Pancreas (tissue), 10 donors: ENCODE results near the gene UBE2H. TPM values are rescaled to one million over a fixed set of nuclear protein-coding genes. Genes with fewer than 3 reads are reported as not detected.

ENCODE experiments used
- ATAC-seq, 4 donors: fragments of 200-7000 bp; cut with Tn5 transposase; one replicate each; pipeline versions ENCODE4 v1.8.0 to v1.9.1; 2020; ENCODE audit warnings: mild to moderate bottlenecking in 4 of 4, moderate library complexity in 4 of 4
- DNase-seq, 6 donors: peaks; one replicate each; pipeline ENCODE4 v3.0.0-alpha.2; 2020
- FAIRE-seq: peaks from 2 replicates; lab custom pipeline; 2012; peaks lifted over from hg19 to GRCh38; lab: Jason Lieb, UNC
- H3K27ac ChIP-seq, 4 donors: fragments of 200-600 bp; sonication (generic); 1 replicate in 3 of 4; 2 replicates in 1 of 4; pipeline versions ENCODE4 v1.5.0 to v1.8.0; 2020
- H3K27me3 ChIP-seq, 4 donors: fragments of 200-600 bp; one replicate each; pipeline ENCODE4 v1.8.0; 2021
- H3K36me3 ChIP-seq, 3 donors: fragments of 200-600 bp; sonication (generic) in 1 of 3; one replicate each; pipeline versions ENCODE4 v1.5.0 to v1.8.0; 2020 to 2021
- H3K4me1 ChIP-seq, 3 donors: fragments of 200-600 bp; one replicate each; pipeline ENCODE4 v1.8.0; 2021
- H3K4me3 ChIP-seq, 4 donors: fragments of 200-600 bp; sonication (generic) in 2 of 4; one replicate each; pipeline versions ENCODE4 v1.5.0 to v1.8.0; 2020 to 2021
- H3K9me3 ChIP-seq, 4 donors: fragments of 200-600 bp; one replicate each; pipeline ENCODE4 v1.8.0; 2021
- WGBS, 2 donors: extraction: QIAGEN DNeasy Blood & Tissue Kit; methylation state at CpG; one replicate each; pipeline ENCODE4 v1.1.7; 2013; 5-methylcytosine and 5-hydroxymethylcytosine counted together
- intact Hi-C, 3 donors: fragments of 100-400 bp; cut with DNase I; formaldehyde crosslinking; loops; one replicate each; pipeline versions ENCODE4 v1.11.1 to v1.14.2; 2022
- polyA plus RNA-seq, 2 donors: library from polyadenylated mRNA; stranded (reverse); fragments of 200-250 nt; gene quantifications; one replicate each; pipeline ENCODE4 v1.2.3, GENCODE V29; 2013
- total RNA-seq, 6 donors: library from RNA; stranded (reverse); fragmentation: NEBNext Ultra II Directional in 4 of 6; extraction: Animal tissue kit (Norgen Biotek cat#: 25700) in 4 of 6; gene quantifications; one replicate each; pipeline versions ENCODE4 v1.2.1 to v1.2.4, GENCODE V29; 2021 to 2023
- TF ChIP-seq, protein P1 (sequence below), 4 donors: fragments of 200-600 bp; sonication (generic) in 3 of 4; IDR thresholded peaks; one replicate each; pipeline versions ENCODE4 v1.5.0 to v1.8.0; 2021; ENCODE audit warnings: antibody characterized with exemption in 4 of 4
- donor health status: healthy with polysubstance abuse.
- donor health status: DM: no; HTN: no; CAD: no; lungs with moderate emphysema.
- donor health status: DM: no; HTN: no; CAD: no.
- donor health status: control.
- donor health status: control.
- donor health status: Bipolar disorder and iron deficiency.
- donor health status: DM: yes; HTN: yes; CAD: no.
- donor health status: DM: no; HTN: no; CAD: no.
- donor health status: DM: no; HTN: no; CAD: no.
- donor health status: DM: yes; HTN: yes; CAD: no.

The UBE2H gene
- total and polyA plus RNA-seq, 8 donors, result 16.7 to 85.6 (median 62.6) TPM

DNA sequence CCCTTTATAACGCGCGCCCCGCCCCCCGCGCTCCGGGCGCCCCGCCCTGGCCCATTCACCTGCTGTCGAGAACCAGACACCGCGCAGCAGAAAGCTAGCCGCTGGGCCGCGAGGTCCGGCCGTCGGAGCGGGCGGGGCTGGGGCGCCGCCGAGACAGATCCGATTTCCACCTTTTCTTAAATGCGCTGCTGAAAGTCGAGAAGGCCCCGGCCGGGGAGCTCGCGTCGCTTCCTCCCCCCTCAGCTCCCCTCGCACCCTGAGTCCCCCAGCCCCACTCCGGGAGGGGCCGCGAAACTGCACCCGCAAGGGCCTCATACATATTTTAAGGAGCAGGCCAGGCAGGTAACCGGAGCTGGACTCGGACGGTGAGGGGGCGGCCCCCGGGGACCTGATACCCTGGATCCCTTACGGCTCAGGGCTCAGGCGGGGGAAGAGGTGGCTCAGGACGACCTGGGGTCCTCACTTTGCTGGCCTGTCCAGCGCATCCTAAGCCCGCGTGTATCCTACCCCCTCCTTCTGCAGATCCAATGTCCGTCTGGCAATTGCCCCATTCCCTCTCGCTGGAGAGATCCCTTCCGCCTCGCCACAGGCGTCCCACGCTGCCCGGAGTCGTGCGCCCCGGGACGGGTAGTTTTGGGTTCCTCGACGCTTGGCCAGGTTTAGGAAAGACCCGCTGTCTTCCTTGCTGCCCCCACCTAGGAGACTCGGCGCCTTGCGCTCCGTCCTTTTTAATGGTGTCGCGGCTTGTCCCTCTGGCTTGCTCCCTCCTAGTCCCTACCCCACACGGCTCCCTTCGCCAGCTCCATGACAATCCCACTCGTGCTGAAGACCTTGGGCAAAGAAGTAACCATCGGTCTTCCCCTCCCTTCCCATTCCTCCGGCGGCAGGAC, 170.6 kb downstream of the UBE2H start:
- TF ChIP-seq, protein P1, sequence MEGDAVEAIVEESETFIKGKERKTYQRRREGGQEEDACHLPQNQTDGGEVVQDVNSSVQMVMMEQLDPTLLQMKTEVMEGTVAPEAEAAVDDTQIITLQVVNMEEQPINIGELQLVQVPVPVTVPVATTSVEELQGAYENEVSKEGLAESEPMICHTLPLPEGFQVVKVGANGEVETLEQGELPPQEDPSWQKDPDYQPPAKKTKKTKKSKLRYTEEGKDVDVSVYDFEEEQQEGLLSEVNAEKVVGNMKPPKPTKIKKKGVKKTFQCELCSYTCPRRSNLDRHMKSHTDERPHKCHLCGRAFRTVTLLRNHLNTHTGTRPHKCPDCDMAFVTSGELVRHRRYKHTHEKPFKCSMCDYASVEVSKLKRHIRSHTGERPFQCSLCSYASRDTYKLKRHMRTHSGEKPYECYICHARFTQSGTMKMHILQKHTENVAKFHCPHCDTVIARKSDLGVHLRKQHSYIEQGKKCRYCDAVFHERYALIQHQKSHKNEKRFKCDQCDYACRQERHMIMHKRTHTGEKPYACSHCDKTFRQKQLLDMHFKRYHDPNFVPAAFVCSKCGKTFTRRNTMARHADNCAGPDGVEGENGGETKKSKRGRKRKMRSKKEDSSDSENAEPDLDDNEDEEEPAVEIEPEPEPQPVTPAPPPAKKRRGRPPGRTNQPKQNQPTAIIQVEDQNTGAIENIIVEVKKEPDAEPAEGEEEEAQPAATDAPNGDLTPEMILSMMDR (IDR thresholded peaks at IDR 0.05), result no peak
- DNase-seq, result peak in 2 of 6 donors; percentile 22 to 30
- no peak for FAIRE-seq
- H3K4me3 ChIP-seq, result peak overlapping the region in 3 of 4 donors; percentile 1 to 89 (median 82)
- ATAC-seq, result no peak
- intact Hi-C loops, result no loop called here
- 16 to 26% methylated on average over 55 to 73 of the region's 73 CpGs for WGBS, 2 donors
- peaks cover 0 to 15% (median 2%) of the 10 kb centered on the region in 4 donors for H3K27me3 ChIP-seq
- peaks cover 0 to 10% (median 0%) of the 10 kb centered on the region in 3 donors for H3K4me1 ChIP-seq
- no peaks in the 10 kb centered on the region for H3K9me3 ChIP-seq
- no peaks in the 10 kb centered on the region for H3K36me3 ChIP-seq
- no peak overlapping the region for H3K27ac ChIP-seq

DNA sequence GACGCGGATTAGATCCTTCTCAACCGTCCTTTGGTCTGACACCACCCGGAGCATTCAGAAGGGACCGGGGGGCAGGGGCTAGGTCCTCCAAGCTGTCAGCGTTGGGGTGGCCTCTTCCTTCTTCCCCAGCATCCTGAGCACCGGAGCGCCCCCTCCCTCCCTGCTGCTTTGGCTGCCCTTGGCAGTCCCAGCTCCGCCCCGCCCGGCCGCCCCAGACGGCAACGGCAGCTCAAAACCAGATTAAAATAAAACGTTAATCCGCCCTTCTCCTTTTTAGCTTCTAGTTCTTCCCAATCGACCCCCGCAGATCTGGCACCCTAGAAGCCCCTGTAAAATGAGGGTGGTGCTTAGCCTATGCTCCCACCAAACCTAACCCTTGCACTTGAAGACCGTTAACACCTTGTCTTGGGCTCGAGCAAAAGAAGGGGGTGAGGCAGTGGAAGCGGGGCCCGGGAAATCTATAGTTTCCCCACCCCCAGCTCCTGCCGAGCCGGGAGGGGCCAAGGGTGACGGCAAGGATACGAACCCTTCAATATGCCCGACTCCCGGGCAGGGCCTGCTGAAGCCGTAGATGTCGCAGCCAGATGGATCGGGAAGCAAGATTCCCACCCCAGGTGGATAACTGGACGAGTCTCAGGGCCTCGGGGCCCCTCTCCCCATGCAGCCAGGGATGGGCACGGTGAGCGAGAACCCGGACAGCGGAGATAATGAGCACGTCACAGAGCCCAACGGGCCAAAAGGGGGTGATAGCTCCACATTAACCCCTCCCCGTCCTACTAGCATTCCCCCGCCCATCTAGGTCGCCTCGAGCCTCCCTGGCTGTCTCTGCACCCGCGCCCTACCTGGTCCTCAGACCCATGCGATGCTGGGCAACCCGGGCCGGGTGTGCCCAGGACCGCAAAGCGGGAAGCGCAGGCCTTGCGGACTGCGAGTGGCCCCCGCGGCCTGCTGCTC, 171.5 kb downstream of the UBE2H start:
- intact Hi-C loops, result no loop called here
- WGBS, 2 donors, result 5 to 6% methylated on average over 51 to 55 of the region's 55 CpGs
- Histone ChIP-seq H3K27me3 (peaks cover 0 to 15% (median 2%) of the 10 kb centered on the region in 4 donors), H3K27ac (peak overlapping the region in 1 of 4 donors; percentile 92), H3K36me3 (no peaks in the 10 kb centered on the region), H3K9me3 (no peaks in the 10 kb centered on the region), H3K4me3 (peak overlapping the region; percentile 75 to 89 (median 84)), H3K4me1 (peaks cover 0 to 10% (median 0%) of the 10 kb centered on the region in 3 donors)
- DNase-seq (peak in 5 of 6 donors; percentile 50 to 77 (median 55)), FAIRE-seq (no peak), ATAC-seq (peak; percentile 13 to 36 (median 15))
- TF ChIP-seq, protein P1 (IDR thresholded peaks at IDR 0.05), result no peak

Other genes with a start within 250 kb of the UBE2H start
- 1 to 10 TPM; 3.8 to 7.5 (median 5.2) TPM for gene ZC3HC1, start 98.4 kb upstream of the UBE2H start, total RNA-seq
- 10 to 100 TPM in 1 of 2 donors, 1 to 10 TPM in 1; 8.9 to 13.5 TPM for gene ZC3HC1, start 98.4 kb upstream of the UBE2H start, polyA plus RNA-seq
- gene KLHDC10, start 117.6 kb upstream of the UBE2H start, total RNA-seq, result 10 to 100 TPM; 16.3 to 22.8 (median 21.2) TPM
- 10 to 100 TPM in 1 of 2 donors, 1 to 10 TPM in 1; 5.8 to 11.3 TPM for gene KLHDC10, start 117.6 kb upstream of the UBE2H start, polyA plus RNA-seq